ENCODE results near the gene RGS19. TPM values are rescaled to one million over a fixed set of nuclear protein-coding genes. Genes with fewer than 3 reads are reported as not detected.

Gene RGS19
- total RNA-seq, 1 experiment from 2014 or later = 32.0 TPM

- Histone ChIP-seq H3K4me1 (ENCODE audit: control insufficient read depth, insufficient read depth, low read length) (no peaks in the 10 kb centered on the region), H3K36me3 (ENCODE audit: control insufficient read depth, insufficient read depth, low read length) (no peaks in the 10 kb centered on the region), H3K27me3 (ENCODE audit: control insufficient read depth, insufficient read depth, low read length) (no peaks in the 10 kb centered on the region), H3K4me3 (ENCODE audit: low read depth in 2 of 2, low read length in 2 of 2) (no peak overlapping the region), H3K9me3 (ENCODE audit: control insufficient read depth, insufficient read depth, low read depth, low read length) (no peaks in the 10 kb centered on the region), H3K27ac (ENCODE audit: low read length) (no peak overlapping the region)
- TF ChIP-seq CTCF (IDR thresholded peaks at IDR 0.05) (no peak), SIN3A (IDR thresholded peaks at IDR 0.05; ENCODE audit: borderline replicate concordance, insufficient read depth, low read depth, low read length) (no peak), POLR2AphosphoS5 (IDR thresholded peaks at IDR 0.05; ENCODE audit: low read depth, low read length) (no peak), TCF7L2 (IDR thresholded peaks at IDR 0.05; ENCODE audit: low read depth, low read length) (no peak), REST (IDR thresholded peaks at IDR 0.05; ENCODE audit: insufficient read depth in 1 of 2, low read depth in 2 of 2, low read length in 1 of 2) (no peak)
- in situ Hi-C loops (cut with HindIII; ENCODE audit: low pct_unique_long_range_greater_than_20kb, low sequenced_read_pairs) = no loop called here
- POLR2A ChIA-PET = no interaction called here
- CTCF ChIA-PET = interaction anchor here (0.6 kb wide), 1 partner anchor 19 kb away, joined by 5 read pairs; no protein-coding TSS in a partner anchor
- intact Hi-C loops (cut with micrococcal nuclease; ENCODE audit: unreplicated experiment) = no loop called here
- BruUV-seq (replicated peaks) = no TSS peak
- DNase-seq (ENCODE audit: low read depth, low spot score) (no peak), ATAC-seq (no peak)
Observed at GRCh38 chr20:64100566-64100888, 21.2 kb upstream of the RGS19 start.

- BruUV-seq (replicated peaks) = no TSS peak
- ATAC-seq (no peak), DNase-seq (ENCODE audit: low read depth, low spot score) (no peak)
- CTCF ChIA-PET = interaction anchor here (0.6 kb wide), 1 partner anchor 20 kb away, joined by 5 read pairs; no protein-coding TSS in a partner anchor
- H3K36me3 ChIP-seq (ENCODE audit: control insufficient read depth, insufficient read depth, low read length) = no peaks in the 10 kb centered on the region
- no peaks in the 10 kb centered on the region for H3K27me3 ChIP-seq (ENCODE audit: control insufficient read depth, insufficient read depth, low read length)
- POLR2A ChIA-PET = no interaction called here
- in situ Hi-C loops (cut with HindIII; ENCODE audit: low pct_unique_long_range_greater_than_20kb, low sequenced_read_pairs) (no loop called here), intact Hi-C loops (cut with micrococcal nuclease; ENCODE audit: unreplicated experiment) (no loop called here)
- H3K4me3 ChIP-seq (ENCODE audit: low read depth in 2 of 2, low read length in 2 of 2) = no peak overlapping the region
- no peaks in the 10 kb centered on the region for H3K9me3 ChIP-seq (ENCODE audit: control insufficient read depth, insufficient read depth, low read depth, low read length)
- TF ChIP-seq REST (IDR thresholded peaks at IDR 0.05; ENCODE audit: insufficient read depth in 1 of 2, low read depth in 2 of 2, low read length in 1 of 2) (no peak), CTCF (IDR thresholded peaks at IDR 0.05) (no peak), TCF7L2 (IDR thresholded peaks at IDR 0.05; ENCODE audit: low read depth, low read length) (no peak), SIN3A (IDR thresholded peaks at IDR 0.05; ENCODE audit: borderline replicate concordance, insufficient read depth, low read depth, low read length) (no peak), POLR2AphosphoS5 (IDR thresholded peaks at IDR 0.05; ENCODE audit: low read depth, low read length) (no peak)
- H3K27ac ChIP-seq (ENCODE audit: low read length) = no peak overlapping the region
- no peaks in the 10 kb centered on the region for H3K4me1 ChIP-seq (ENCODE audit: control insufficient read depth, insufficient read depth, low read length)
Observed at GRCh38 chr20:64099880-64100565, 20.7 kb upstream of the RGS19 start.

All from Panc1 (cell line).